ENCODE measurements around the gene MCUR1.
A peak's percentile ranks its signal among the peaks of the same experiment; 100 is the strongest.
"Not testable (repeated sequence)": the region's sequence is repeated elsewhere in the genome, so short reads cannot be mapped to it uniquely, and the experiment has no call there.

Gene MCUR1

DNA sequence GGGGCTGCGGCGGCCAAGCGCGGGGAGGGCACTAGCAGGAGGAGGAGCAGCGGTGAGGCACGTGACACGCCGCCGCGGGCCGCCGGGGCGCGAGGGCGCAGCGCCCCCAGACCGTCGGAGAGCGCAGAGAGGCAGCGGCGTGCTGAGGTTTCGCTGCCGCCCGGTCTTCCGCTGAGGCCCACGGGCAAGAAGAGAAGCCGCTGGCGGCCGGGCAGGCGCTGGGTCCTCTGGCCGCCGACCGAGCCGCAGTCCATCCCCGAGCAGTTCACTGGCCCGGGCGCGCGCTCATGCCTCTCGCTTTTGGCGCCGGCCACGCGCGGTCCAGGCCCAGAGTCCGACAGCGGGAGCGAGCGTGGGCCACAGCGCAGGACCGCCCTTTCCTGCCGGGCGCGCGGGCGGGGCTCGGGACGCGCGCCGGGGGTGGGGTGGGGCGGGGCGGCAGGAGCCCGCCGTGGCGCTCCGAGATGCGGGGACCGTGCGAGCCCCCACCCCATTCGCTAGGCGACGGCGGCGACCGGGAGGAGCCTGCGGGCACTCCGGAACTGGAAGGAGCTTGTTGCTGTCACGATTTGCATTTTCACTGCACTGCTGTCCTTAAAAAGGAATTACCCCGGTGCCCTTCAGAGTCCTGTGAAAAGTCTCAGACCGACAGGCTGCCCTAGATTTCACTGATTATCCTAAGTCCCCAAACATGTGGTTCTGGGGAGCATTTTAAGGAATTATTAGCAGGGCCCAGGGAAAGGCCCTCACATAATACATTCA lies at the start of gene MCUR1:
Gene MCUR1 (minus strand): TSS at position 382 of the 762 bp plus-strand sequence. CDS start 128 bp downstream, at position 254.
- peak; percentile 87 to 94 for DNase-seq

- no peak for DNase-seq
Observed at GRCh38 chr6:13863699-13864155, 49.4 kb upstream of the MCUR1 start.

DNA sequence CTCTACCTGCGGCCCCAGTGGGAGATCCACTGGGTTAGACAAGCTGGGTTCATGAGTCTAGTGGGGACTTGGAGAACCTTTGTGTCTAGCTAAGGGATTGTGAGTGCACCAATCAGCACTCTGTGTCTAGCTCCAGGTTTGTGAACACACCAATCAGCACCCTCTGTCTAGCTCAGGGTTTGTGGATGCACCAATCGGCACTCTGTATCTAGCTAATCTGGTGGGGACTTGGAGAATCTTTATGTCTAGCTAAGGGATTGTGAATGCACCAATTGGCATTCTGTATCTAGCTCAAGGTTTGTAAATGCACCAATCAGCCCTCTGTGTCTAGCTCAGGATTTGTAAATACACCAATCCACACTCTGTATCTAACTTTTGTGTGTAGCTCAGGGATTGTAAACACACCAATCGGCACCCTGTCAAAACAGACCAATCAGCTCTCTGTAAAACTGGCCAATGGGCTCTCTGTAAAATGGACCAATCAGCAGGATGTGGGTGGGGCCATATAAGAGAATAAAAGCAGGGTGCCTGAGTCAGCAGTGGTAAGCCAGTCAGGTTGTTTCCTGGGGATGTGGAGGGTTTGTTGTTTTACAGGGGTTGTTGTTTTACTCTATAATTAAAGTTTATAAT lies 46.3 kb upstream of the MCUR1 start:
- DNase-seq: not testable (repeated sequence)

DNA sequence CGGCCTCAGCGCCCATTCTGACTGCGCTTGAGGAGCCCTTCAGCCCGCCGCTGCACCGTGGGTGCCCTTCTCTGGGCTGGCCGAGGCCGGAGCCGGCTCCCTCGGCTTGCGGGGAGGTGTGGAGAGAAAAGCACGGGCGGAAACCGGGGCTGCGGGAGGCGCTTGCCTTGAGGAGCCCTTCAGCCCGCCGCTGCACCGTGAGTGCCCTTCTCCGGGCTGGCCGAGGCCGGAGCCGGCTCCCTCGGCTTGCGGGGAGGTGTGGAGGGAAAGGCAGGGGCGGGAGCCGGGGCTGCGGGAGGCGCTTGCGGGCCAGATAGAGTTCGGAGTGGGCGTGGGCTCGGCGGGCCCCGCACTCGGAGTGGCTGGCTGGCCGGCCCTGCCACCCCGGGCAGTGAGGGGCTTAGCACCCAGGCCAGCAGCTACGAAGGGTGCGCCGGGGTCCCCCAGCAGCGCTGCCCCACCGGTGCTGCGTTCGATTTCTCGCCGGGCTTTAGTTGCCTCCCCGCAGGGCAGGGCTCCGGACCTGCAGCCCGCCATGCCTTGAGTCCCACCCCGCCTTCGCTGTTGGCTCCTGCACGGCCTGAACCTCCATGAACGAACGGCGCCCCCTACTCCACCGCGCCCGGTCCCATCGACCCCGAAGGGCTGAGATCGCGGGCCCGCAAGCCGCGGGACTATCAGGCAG lies 45.7 kb upstream of the MCUR1 start:
- DNase-seq: no peak

GRCh38 chr6:13854716-13855250 lies 40.4 kb upstream of the MCUR1 start:
- DNase-seq: no peak

DNA sequence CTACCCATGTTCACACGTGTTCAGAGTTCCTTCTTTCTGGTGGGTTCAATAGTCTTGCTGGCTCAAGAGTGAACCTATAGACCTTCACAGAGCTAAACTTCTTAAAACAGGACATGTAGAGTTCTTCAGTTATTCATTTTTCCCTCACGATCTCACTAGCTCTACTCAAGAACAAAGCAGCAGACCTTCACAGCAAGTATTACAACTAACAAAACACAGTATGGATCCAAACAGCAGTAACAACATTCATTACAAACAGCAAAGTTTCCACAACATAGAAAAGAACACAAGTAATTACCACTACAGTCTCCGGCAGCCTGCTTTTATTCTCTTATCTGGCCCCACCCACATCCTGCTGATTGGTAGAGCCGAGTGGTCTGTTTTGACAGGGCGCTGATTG lies 39.5 kb upstream of the MCUR1 start:
- no peak for DNase-seq

DNA sequence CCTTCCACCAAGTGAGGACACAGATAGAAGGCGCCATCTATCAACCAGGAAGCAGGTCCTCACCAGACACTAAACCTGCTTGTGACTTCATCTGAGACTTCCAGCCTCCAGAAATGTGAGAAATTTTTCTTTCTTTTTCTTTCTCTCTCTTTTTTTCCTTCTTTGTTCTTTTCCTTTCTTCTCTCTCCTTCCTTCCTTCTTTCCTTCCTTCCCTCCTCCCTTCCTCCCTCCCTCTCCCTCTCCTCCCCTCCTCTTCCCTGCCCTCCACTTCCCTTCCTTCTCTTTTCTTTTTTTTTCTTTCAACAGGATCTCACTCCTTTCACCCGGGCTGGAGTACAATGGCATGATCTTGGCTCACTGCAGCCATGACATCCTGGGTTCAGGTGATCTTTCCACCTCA lies 37.4 kb upstream of the MCUR1 start:
- no peak for DNase-seq

DNA sequence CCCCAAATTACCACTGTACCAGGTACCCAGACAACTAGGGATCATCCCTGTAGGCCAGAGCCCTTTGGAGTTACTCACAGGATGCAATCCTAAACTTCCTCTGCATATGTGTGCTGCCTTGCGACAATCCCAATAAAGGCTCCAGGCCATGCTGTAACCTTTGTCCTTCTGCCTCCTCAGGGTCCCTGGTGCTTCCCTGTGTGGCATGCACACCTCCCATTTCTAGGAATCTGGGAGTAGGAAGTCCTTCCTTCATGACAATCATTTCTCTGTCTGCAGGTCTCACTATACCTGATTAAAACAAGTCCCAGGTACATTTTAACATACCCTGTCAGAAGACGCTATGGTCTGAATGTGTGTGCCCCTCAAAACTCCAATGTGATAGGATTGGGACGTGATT lies 37.0 kb upstream of the MCUR1 start:
- no peak for DNase-seq

DNA sequence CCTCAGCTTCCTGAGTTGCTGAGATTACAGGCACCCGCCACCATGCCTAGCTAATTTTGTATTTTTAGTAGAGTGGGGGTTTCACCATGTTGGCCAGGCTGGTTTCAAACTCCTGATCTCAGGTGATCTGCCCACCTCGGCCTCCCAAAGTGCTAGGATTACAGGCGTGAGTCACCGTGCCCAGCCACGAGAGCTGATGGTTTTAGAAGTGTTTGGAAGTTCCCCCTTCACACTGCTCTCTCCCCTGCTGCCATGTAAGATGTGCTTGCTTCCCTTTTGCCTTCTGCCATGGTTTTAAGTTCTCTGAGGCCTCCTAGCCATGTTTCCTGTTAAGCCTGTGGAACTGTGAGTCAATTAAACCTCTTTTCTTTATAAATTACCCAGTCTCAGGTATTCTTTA lies 36.3 kb upstream of the MCUR1 start:
- not testable (repeated sequence) for DNase-seq

GRCh38 chr6:13848522-13849150 lies 34.3 kb upstream of the MCUR1 start:
- no peak for DNase-seq

DNA sequence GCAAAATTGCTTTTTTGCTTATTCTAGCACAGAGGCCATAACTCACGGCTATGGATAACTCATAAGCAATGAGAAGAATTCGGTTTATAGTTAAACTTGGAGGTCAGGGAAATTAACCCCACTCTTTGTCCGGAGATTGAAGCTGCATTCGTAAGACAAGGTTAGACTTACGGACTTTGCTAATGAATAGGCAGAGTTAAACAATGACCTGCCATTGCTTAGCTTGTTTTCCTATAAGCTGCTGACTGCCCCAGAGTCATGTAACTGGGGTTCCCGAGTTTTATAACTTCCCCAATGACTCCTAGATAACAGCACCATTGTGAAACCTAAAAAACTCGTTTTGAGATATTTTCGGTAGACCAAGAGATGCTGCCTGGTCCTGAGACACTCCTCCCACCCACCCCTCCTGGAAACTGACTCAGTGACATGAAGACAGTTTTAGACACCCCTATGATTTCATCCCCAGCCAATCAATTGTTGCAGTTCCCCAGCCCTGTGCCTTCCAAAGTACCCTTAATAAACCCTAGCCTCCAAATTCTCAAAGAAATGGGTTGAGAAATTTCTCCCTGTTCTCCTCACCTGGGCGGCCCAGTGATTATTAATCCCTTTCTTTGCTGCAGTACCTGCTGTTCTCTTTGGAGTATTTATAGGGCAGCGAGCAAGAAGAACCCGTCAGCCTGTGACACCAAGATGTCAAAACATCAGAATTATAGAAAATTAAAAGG lies 33.1 kb upstream of the MCUR1 start:
- DNase-seq: no peak

GRCh38 chr6:13846841-13847240 lies 32.5 kb upstream of the MCUR1 start:
- DNase-seq: no peak

DNA sequence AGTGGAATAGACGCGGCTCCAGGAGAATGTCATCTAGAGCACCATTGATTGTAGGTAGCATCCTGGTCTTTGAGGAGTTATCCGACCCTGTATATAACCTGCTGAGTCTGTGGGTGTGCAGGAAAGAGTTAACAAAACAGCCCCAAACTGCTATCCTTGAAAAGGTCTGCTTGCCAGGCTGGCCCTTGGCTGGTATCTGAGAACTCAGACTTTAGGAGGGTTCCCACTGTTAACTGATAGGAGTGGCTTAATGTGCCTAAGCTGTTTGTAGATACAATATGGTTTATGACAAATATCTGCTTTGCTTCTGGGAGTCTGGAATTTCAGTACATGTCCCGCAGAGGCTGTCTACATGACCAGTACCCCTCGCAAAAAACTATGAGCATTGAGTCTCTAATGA lies 27.6 kb upstream of the MCUR1 start:
- DNase-seq: no peak

DNA sequence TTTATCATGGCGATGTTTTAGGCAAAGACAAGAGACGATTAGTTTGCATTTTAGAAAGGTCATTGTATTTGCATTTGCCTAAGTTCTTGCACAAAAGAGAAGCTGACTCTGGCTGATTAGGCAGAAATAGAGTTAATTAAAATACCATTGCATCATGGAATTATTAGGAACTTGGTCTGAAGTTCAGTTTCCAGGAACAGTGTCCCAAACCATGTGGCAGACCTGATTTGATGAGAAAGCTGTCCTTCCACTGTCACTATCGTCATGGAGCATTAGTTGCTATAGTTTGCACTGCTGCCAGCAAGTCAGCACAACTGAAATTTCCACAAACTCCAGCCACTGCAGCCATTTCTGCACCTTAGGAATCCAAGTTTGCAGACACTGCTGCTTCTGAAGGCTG lies 24.3 kb upstream of the MCUR1 start:
- DNase-seq: no peak

DNA sequence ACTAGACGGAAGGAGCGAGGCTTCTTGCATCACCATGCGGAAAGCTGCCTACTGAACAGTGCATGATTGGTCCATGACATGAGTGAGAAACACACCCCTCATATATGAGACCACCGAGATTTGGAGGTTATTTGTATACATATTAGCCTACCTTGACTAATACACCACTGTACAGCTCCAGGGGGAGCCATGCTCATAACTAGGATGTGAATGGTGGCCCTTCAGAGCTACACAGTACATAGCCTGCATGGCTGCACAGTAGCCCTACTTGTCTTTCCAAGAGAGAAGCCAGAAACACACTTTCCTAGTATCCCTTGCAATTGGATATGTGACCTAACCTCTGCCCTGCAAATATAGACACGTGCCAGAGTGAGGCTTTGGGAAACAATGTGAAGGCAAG lies 21.8 kb upstream of the MCUR1 start:
- no peak for DNase-seq

DNA sequence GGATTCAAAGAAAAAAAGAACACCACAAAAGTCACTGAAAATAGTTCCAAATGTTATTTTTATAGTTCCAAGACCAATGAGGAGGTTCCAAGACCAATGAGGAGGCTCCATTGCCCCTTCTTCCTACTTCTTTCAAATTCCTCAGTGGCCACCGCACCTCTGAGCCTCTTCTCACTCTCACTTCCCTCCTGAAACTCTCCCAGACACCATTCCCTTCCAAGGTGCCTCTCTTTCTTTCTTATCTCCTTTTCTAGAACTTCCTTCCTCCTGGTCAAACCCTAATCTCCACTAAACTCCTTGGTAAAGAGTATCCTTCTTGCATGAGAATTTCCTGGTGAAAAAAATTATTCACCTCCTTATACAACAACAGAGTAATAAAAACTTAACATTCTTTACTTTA lies 20.4 kb upstream of the MCUR1 start:
- no peak for DNase-seq

- not testable (repeated sequence) for DNase-seq
Observed at GRCh38 chr6:13834018-13834417, 19.7 kb upstream of the MCUR1 start.

DNA sequence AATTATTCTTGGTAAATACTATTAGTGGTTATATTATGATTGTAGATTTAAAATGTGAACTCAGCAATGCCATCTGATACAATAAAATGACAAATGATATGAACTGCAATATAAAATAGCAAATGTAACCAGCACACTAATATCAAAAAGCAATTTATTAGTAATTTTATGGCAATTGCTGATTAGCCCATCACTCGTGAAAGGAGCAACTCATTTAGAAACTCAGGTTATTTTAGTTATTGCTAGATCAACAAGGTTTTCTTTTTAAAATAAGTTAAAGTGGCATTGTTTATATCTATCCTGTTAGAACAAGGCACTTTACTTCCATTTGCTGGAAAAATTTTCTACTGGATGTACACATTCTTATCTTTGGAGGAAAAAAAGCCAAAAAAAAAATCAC lies 18.4 kb upstream of the MCUR1 start:
- no peak for DNase-seq

GRCh38 chr6:13831615-13832014 lies 17.3 kb upstream of the MCUR1 start:
- no peak for DNase-seq

DNA sequence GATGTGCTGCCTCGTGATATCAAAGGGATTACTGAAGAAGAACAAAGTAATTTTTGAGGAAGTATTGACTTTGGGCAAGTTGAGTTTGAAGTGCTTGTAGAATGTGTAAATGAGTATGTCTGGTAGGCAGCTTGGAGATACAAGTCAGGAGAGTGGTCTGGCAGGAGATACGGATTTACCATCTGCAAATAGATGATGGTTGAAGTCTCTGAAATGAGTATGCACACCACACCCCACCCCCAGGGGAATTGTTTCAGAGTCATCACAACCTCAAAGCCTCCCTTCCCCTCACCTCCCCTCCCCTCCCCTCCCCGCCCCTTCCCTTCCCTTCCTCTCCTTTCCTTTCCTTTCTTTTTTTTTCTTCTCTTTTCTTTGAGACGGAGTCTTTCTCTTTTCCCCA lies 16.4 kb upstream of the MCUR1 start:
- no peak for DNase-seq

DNA sequence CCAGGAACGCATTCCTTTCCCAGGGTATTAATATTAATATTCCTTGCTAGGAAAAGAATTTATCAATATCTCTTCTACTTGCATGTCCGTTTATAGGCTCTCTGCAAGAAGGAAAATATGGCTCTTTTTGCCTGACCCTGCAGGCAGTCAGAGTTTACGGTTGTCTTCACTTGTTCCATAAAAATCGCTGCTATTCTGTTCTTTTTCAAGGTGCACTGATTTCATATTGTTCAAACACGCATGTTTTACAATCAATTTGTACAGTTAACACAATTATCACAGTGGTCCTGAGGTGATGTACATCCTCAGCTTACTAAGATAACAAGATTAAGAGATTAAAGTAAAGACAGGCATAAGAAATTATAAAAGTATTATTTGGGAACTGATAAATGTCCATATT lies 15.1 kb upstream of the MCUR1 start:
- DNase-seq: not testable (repeated sequence)

GRCh38 chr6:13828656-13829301 lies 14.4 kb upstream of the MCUR1 start:
- DNase-seq: not testable (repeated sequence)
